Large intestine (tissue), 3 donors: Measurements from ENCODE around the gene SERGEF. TPM values are rescaled to one million over a fixed set of nuclear protein-coding genes. Genes with fewer than 3 reads are reported as not detected.
A peak's percentile ranks its signal among the peaks of the same experiment; 100 is the strongest.

Source experiments
- DNase-seq, 2 donors: peaks; one replicate each; pipeline versions ENCODE4 v3.0.0 to v3.0.0-alpha.2; 2013
- H3K27ac ChIP-seq: one replicate; pipeline ENCODE4 v1.5.1; 2013; ENCODE audit warnings: low read length
- H3K27me3 ChIP-seq: 2 replicates; pipeline ENCODE4 v1.6.1; 2013; ENCODE audit warnings: low read length; ENCODE audit not compliant: control insufficient read depth, insufficient read depth
- H3K36me3 ChIP-seq: 2 replicates; pipeline ENCODE4 v1.6.1; 2013; ENCODE audit warnings: low read length; ENCODE audit not compliant: control insufficient read depth, insufficient read depth
- H3K4me1 ChIP-seq: one replicate; pipeline ENCODE4 v1.6.1; 2013; ENCODE audit warnings: low read length; ENCODE audit not compliant: control insufficient read depth, insufficient read depth
- H3K4me3 ChIP-seq: one replicate; pipeline ENCODE4 v1.5.1; 2013; ENCODE audit warnings: low read length
- H3K9me3 ChIP-seq: one replicate; pipeline ENCODE4 v1.6.1; 2013; ENCODE audit warnings: mild to moderate bottlenecking, low read depth, low read length, moderate library complexity; ENCODE audit not compliant: control insufficient read depth
- WGBS: methylation state at CpG from one replicate; pipeline ENCODE4 v1.1.5; 2013; ENCODE audit warnings: low lambda C conversion rate; ENCODE audit not compliant: insufficient coverage; 5-methylcytosine and 5-hydroxymethylcytosine counted together
- polyA plus RNA-seq: library from polyadenylated mRNA; unstranded; fragments of 120-200 nt; gene quantifications from one replicate; pipeline ENCODE4 v1.2.1, GENCODE V29; 2013

Gene SERGEF
- polyA plus RNA-seq, 1 donor, result 19.7 TPM

DNA sequence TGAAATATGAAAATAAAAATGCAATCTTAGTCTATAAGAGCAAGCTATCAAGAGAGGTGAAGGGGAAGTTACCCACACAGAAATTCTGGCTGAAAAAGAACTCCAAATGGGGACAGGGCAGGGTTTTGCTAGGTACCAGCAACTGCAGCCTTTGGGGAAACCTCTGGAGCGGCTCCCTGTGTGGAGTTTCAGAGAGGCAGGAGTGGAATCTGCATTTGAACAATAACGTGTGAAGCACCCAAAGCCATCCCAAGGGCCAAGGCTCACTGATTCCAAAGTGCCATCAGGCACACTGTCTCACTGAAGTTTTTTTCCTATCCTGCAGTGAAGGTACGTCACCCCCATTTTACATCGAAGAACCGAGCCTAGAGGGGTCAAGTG, 190.5 kb downstream of the SERGEF start:
- no peak overlapping the region for H3K27ac ChIP-seq
- no peaks in the 10 kb centered on the region for H3K27me3 ChIP-seq

DNA sequence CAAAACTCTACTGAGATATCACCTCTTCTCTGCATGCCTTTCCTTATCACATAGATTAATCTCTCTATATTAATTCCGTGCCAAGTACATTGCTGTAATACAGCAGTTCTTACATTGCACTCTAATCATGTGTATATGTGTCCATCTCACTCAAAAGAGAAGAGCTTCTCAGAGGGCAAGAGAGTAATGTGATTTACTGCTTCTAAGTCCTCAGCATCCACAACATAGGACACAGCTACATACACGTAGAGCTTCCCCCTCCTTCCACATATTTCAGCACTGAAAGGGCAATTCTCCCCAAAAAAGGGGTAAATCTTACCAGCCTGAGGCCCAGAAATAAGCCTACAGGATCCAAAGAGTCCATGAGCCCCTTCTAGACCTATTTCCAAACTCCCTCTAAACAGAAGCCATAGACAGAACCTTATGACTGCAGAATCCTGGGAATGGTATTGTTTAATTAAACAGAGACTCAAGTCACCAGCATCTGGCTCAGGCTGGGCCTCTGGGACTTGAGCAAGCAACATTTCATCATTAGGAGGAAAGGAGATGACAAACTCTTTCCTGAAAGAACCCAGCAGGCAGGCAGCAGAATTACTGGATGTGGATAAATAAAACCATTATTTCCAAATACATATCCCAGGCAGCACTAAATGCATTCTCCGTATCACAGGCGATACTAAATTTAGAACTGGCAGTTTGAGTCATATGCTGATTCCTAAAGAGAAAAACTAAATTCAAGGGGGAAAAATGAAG, 191.0 kb downstream of the SERGEF start:
- no peaks in the 10 kb centered on the region for H3K36me3 ChIP-seq
- no peaks in the 10 kb centered on the region for H3K9me3 ChIP-seq
- H3K27ac ChIP-seq, result no peak overlapping the region
- no peak for DNase-seq
- 81% methylated on average over 3 of the region's 4 CpGs for WGBS
- no peaks in the 10 kb centered on the region for H3K4me1 ChIP-seq
- H3K4me3 ChIP-seq, result no peak overlapping the region
- no peaks in the 10 kb centered on the region for H3K27me3 ChIP-seq

More for the DNA sequence above, 190.5 kb downstream of the SERGEF start:
- H3K4me3 ChIP-seq, result no peak overlapping the region
- no peaks in the 10 kb centered on the region for H3K36me3 ChIP-seq
- no peaks in the 10 kb centered on the region for H3K9me3 ChIP-seq
- no peaks in the 10 kb centered on the region for H3K4me1 ChIP-seq
- no CpG with 5 or more reads among the region's 5 CpGs for WGBS
- no peak for DNase-seq

DNA sequence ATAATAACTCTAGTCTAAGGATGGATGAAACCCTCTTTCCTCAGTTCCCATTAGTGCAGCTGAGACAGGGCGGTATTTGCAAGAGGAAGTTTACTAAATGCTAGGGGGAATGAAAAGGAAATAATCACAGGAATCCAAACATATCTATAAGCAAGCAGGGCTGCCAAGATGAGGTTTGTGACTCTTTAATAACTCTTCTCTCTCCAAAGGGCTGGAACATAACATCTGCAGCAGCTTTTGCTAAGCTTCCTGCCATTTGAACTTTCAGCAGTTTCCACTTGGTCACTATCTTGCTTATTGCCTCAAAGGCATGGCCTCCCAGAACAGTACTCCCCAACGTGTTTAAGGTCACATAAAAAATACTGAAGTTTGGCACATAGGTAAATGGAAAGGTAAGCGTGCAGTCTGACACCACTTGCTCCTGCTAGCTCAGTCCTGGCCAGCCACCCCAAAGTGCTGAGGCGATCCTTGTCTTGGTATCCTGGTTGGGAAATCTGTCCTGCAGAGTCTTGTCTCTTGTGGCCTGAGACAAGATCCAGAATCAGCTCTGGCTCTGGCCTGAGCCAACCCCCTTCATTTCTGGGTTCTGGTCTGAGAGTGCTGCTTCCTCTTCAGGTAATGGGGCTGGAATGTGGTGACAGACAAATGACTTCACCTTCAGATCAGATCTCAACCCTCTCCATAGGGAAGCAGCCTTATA, 196.5 kb downstream of the SERGEF start:
- no peak overlapping the region for H3K4me3 ChIP-seq
- no peaks in the 10 kb centered on the region for H3K9me3 ChIP-seq
- no CpG with 5 or more reads among the region's 4 CpGs for WGBS
- DNase-seq, result peak in 1 of 2 donors; percentile 22
- no peak overlapping the region for H3K27ac ChIP-seq
- H3K27me3 ChIP-seq, result no peaks in the 10 kb centered on the region
- peaks cover 14% of the 10 kb centered on the region for H3K4me1 ChIP-seq
- no peaks in the 10 kb centered on the region for H3K36me3 ChIP-seq

DNA sequence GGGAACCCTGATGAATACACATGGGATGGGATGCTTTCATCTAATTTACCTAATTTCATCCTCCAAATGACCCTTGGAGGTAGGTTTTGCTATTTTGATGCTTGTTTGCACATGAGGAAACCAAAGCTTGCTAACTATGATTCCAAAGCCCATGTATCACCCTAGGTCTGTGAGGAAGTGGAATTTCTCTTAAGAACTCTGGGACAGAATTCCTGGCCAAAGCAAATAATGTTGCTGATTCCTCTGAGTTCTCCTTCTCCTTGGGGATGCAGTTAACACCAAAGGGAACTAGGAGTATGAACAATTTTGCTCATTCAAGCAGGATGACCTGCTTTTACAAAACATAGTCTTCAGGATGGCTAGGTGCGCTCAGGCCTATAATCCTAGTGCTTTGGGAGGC, 198.3 kb downstream of the SERGEF start:
- Histone ChIP-seq H3K4me3 (no peak overlapping the region), H3K27ac (no peak overlapping the region), H3K36me3 (no peaks in the 10 kb centered on the region), H3K27me3 (no peaks in the 10 kb centered on the region), H3K9me3 (no peaks in the 10 kb centered on the region), H3K4me1 (peaks cover 14% of the 10 kb centered on the region)
- DNase-seq, result no peak
- WGBS, result no CpG with 5 or more reads among the region's 1 CpG

DNA sequence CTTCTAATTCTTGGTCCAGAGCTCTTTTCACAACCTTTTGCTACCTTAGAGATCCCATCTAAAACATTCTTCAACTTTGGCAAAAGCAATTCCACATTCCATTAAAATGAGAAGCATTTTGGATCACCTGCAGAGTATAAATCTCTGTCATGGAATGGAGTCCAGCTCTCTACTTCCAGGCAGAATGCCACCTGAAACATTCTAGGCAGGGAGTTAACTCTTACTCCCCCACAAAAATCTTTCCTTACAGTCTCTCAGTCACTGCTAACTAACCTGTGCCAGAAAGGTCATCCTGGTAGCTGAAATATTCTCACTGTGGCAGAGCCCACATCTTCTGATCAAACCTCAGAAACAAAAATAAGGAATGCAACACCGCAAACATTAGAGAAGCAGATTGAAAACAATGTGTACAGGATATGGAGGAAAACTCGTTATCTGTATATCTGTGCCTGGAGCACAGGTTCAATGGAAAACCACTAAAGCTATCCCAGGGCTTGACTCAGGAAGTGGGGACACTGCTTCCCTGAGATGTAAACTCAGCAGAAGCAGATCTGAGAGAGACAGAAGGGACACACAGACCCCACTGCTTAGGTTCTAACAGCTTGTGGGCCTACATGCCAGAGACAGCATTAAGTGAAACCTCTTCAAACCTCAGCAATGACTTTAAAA, 199.3 kb downstream of the SERGEF start:
- WGBS, result 100% methylated on average over 1 of the region's 2 CpGs
- Histone ChIP-seq H3K9me3 (no peaks in the 10 kb centered on the region), H3K27me3 (no peaks in the 10 kb centered on the region), H3K36me3 (no peaks in the 10 kb centered on the region), H3K4me1 (peaks cover 14% of the 10 kb centered on the region), H3K4me3 (no peak overlapping the region), H3K27ac (peak overlapping the region; percentile 8)
- DNase-seq, result no peak

DNA sequence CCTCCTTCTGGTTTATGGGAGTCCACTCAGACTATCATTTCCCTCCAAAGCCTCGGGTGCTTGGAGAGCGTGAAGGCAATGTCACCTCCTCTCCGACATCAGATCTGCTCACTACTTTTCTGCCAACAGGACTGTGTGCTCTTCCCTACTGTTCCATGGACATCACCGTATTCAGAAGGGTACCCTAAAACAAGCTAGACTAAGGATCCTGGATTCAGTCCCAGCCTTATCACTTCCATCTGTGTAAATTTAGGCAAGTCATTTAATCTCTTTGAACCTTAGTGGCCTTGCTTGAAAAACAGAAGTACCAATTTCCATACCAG, 200.0 kb downstream of the SERGEF start:
- no CpG with 5 or more reads among the region's 4 CpGs for WGBS
- Histone ChIP-seq H3K9me3 (no peaks in the 10 kb centered on the region), H3K27ac (no peak overlapping the region), H3K4me1 (peaks cover 14% of the 10 kb centered on the region), H3K36me3 (no peaks in the 10 kb centered on the region), H3K27me3 (no peaks in the 10 kb centered on the region), H3K4me3 (no peak overlapping the region)
- DNase-seq, result peak in 1 of 2 donors; percentile 9

DNA sequence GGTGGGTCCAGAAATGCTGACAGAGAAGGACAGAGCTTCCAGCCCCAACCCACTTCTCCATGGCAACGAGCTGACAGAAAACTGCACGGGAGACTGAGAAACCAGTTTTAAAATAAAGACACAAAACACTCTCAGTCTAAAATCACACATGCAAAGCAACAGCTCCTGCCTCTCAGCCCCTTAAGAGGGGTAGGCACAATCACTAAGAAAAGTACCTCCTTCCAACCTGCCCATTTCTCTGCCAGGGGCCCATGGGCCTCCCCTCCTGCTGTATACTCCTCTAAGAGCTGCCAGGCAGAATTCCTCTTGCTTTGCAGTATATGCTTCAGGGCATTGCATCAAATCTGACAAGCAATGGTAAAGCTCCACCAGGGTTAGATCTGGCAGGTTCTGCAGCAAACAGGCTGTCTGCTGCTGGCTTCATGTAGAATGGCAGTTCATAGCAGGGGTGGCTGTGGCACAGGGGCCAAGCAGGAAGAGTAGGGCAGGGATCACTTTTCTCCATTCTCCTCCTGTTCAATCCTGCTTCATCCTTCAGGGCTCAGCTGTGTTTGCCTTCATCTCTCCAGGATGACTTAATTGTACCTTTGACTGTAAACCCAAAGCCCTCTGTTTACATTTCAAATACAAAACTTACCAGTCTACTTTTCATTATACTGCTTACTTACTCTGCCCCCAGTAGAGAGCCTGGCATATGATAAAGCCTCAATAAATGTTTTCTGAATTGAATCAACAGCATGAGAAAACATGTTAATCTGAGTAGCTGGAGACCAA, 200.6 kb downstream of the SERGEF start:
- peaks cover 14% of the 10 kb centered on the region for H3K4me1 ChIP-seq
- no peak overlapping the region for H3K4me3 ChIP-seq
- H3K27ac ChIP-seq, result no peak overlapping the region
- H3K36me3 ChIP-seq, result no peaks in the 10 kb centered on the region
- H3K9me3 ChIP-seq, result no peaks in the 10 kb centered on the region
- DNase-seq, result peak in 1 of 2 donors; percentile 21
- no CpG with 5 or more reads among the region's 2 CpGs for WGBS
- no peaks in the 10 kb centered on the region for H3K27me3 ChIP-seq

DNA sequence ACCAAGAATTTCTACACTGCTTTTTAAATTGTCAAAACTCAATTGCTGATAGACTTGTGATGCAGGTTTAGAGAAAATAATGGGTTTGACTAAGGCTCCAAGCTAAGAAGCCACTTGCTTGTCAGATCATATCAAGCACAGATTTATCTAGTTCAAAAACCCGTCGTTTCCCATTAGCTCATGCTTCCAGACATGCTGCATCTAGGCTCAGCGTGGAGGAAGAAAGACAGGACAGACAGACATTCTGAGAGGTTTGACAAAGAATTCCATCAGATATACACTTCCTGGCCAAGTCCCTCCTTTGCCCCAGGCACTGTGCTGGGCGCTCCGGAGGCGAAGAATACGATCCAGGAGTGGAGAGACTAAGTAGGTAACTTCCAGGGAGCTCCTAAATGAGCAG, 201.5 kb downstream of the SERGEF start:
- H3K27me3 ChIP-seq, result no peaks in the 10 kb centered on the region
- WGBS, result no CpG with 5 or more reads among the region's 7 CpGs

DNA sequence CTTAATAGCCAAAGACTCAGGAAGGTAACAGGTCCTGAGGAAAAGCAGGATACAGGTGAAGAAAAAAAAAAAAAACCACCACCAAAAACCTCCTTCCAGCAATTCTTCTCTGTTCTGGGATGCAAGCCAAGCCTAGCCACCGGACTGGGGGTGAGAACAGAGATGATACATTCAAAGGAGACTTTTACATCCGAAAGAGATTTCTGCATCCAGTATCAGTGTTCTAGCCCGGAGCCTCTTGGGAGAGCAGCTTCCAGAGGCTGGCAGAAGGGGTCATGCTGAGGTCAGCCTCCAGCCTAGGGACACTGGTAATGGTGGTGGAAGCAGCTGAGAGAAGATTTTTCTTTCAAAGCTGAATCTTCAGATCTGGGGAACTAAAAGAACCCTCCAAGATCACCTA, 202.1 kb downstream of the SERGEF start:
- no peak for DNase-seq
- Histone ChIP-seq H3K27me3 (no peaks in the 10 kb centered on the region), H3K27ac (no peak overlapping the region), H3K4me3 (no peak overlapping the region), H3K4me1 (peaks cover 14% of the 10 kb centered on the region), H3K9me3 (no peaks in the 10 kb centered on the region), H3K36me3 (no peaks in the 10 kb centered on the region)
- whole genome bisulfite sequencing, result no CpG with 5 or more reads among the region's 3 CpGs

More for the DNA sequence above, 201.5 kb downstream of the SERGEF start:
- no peaks in the 10 kb centered on the region for H3K36me3 ChIP-seq
- H3K4me1 ChIP-seq, result peaks cover 14% of the 10 kb centered on the region
- H3K9me3 ChIP-seq, result no peaks in the 10 kb centered on the region
- DNase-seq, result no peak
- H3K27ac ChIP-seq, result no peak overlapping the region
- no peak overlapping the region for H3K4me3 ChIP-seq

DNA sequence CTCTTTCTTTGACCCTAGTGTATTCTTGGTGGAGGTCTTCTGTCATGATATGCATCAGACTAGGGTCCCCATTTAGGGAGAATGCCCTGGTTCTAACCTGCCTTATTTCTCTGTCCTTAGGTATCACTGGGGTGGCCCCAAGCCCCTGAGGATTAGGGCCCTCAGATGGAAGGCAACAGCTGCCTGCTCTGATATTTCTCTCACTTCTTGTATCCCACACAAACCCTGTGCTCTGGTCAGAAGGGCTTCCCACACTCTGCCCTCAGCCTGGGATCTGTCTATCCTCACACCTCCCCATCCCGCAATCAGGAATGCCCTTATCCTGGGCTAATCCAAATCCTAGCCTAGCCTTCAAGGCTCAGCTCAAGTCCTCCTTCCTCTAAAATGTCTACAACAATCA, 202.8 kb downstream of the SERGEF start:
- DNase-seq, result no peak
- Histone ChIP-seq H3K36me3 (no peaks in the 10 kb centered on the region), H3K27ac (no peak overlapping the region), H3K4me3 (no peak overlapping the region), H3K27me3 (no peaks in the 10 kb centered on the region), H3K4me1 (peaks cover 14% of the 10 kb centered on the region), H3K9me3 (no peaks in the 10 kb centered on the region)
- whole genome bisulfite sequencing, result no CpG with 5 or more reads among the region's 1 CpG
